Measurements from ENCODE around the gene ATG13.

Gene ATG13

GRCh38 chr11:46658259-46658658 is 40.9 kb downstream of the ATG13 start:
- no peak for DNase-seq (ENCODE audit: low spot score)
- in situ Hi-C loops (cut with MboI; ENCODE audit: low sequenced_read_pairs, unreplicated experiment): no loop called here
- TF ChIP-seq, protein P1, sequence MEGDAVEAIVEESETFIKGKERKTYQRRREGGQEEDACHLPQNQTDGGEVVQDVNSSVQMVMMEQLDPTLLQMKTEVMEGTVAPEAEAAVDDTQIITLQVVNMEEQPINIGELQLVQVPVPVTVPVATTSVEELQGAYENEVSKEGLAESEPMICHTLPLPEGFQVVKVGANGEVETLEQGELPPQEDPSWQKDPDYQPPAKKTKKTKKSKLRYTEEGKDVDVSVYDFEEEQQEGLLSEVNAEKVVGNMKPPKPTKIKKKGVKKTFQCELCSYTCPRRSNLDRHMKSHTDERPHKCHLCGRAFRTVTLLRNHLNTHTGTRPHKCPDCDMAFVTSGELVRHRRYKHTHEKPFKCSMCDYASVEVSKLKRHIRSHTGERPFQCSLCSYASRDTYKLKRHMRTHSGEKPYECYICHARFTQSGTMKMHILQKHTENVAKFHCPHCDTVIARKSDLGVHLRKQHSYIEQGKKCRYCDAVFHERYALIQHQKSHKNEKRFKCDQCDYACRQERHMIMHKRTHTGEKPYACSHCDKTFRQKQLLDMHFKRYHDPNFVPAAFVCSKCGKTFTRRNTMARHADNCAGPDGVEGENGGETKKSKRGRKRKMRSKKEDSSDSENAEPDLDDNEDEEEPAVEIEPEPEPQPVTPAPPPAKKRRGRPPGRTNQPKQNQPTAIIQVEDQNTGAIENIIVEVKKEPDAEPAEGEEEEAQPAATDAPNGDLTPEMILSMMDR (IDR thresholded peaks at IDR 0.05; ENCODE audit: borderline replicate concordance, control extremely low read depth, extremely low read depth, insufficient read depth, missing control alignments): no peak

DNA sequence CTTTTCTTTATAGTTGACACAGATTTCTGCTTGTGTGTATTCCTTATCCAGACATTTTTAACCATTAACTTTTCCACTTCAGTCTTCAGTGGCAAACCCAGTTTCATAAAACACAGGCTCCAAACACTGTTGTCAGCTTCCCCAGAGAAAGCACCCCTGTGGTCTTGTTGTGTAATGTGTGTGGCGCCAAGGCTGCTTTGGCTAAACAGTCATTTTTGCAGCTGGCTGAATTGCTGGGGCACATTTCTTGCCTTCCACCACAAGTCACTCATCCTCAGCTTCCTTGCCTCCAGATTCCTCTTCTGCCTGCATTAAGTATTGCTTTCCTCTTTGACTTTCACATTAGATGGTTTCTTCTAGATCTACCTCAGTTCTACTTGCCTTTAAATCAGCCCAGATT is 42.6 kb downstream of the ATG13 start:
- no peak for DNase-seq (ENCODE audit: low spot score)
- TF ChIP-seq, protein P1 (IDR thresholded peaks at IDR 0.05; ENCODE audit: borderline replicate concordance, control extremely low read depth, extremely low read depth, insufficient read depth, missing control alignments): no peak
- in situ Hi-C loops (cut with MboI; ENCODE audit: low sequenced_read_pairs, unreplicated experiment): no loop called here

GRCh38 chr11:46661836-46662235 is 44.5 kb downstream of the ATG13 start:
- TF ChIP-seq, protein P1 (IDR thresholded peaks at IDR 0.05; ENCODE audit: borderline replicate concordance, control extremely low read depth, extremely low read depth, insufficient read depth, missing control alignments): no peak
- in situ Hi-C loops (cut with MboI; ENCODE audit: low sequenced_read_pairs, unreplicated experiment): no loop called here
- no peak for DNase-seq (ENCODE audit: low spot score)

GRCh38 chr11:46662366-46662765 is 45.0 kb downstream of the ATG13 start:
- no peak for DNase-seq (ENCODE audit: low spot score)
- in situ Hi-C loops (cut with MboI; ENCODE audit: low sequenced_read_pairs, unreplicated experiment): no loop called here
- TF ChIP-seq, protein P1 (IDR thresholded peaks at IDR 0.05; ENCODE audit: borderline replicate concordance, control extremely low read depth, extremely low read depth, insufficient read depth, missing control alignments): no peak

DNA sequence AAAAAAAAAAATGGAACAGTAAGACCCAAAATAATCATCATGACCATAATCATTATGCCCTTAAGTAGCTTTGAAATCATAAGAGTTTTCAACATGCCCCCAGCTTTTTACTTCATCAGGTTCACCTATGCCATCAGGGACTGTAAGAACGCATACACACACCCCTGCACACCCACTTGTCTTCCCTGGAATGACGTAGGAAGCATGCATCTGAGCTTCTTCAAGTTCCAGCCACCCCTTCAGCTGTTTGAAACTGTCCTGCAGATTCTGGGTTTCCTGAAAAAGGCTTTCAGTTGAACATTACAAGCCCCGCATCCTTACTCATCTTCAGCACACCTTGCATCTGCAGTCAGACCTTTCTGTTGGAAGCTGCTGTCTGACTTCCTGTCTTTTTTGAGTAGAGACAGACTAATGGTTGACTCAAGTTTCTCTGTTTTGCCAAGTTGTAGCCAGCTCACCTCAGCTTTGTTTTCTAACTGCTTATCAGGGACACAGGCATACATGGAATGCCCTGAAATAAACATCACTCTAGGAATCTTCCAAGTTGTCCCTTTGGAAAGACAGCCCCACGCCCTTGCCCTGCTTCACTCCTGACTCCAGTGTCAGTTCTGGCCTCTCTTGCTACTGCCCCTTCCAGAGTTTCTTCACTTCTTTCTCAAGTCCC is 46.1 kb downstream of the ATG13 start:
- TF ChIP-seq, protein P1 (IDR thresholded peaks at IDR 0.05; ENCODE audit: borderline replicate concordance, control extremely low read depth, extremely low read depth, insufficient read depth, missing control alignments): no peak
- DNase-seq (ENCODE audit: low spot score): no peak
- in situ Hi-C loops (cut with MboI; ENCODE audit: low sequenced_read_pairs, unreplicated experiment): no loop called here

- TF ChIP-seq, protein P1 (IDR thresholded peaks at IDR 0.05; ENCODE audit: borderline replicate concordance, control extremely low read depth, extremely low read depth, insufficient read depth, missing control alignments): no peak
- in situ Hi-C loops (cut with MboI; ENCODE audit: low sequenced_read_pairs, unreplicated experiment): no loop called here
- no peak for DNase-seq (ENCODE audit: low spot score)
These were observed 47.3 kb downstream of the ATG13 start for GRCh38 chr11:46664612-46665011.
